H1 (cell line): Measurements from ENCODE around the gene FGD5. TPM values are rescaled to one million over a fixed set of nuclear protein-coding genes. Genes with fewer than 3 reads are reported as not detected.

Source experiments
- CTCF ChIA-PET: fragments of 300-600 bp; sonication (Branson Sonifier 250); formaldehyde crosslinking; loops from one replicate; lab custom pipeline; 2021; ENCODE audit not compliant: partially characterized antibody; lab: Charles Lee
- POLR2A ChIA-PET: fragments of 300-600 bp; sonication (Branson Sonifier 250); formaldehyde crosslinking; loops from one replicate; lab custom pipeline; 2021; ENCODE audit warnings: inconsistent platforms; ENCODE audit not compliant: partially characterized antibody; lab: Charles Lee
- DNase-seq, 2 experiments: peaks; one replicate each; pipeline versions ENCODE4 v3.0.0 to v3.0.0-alpha.2; 2010 to 2022; ENCODE audit warnings: low spot score in 2 of 2, low read depth in 1 of 2, mixed read lengths in 1 of 2
- FAIRE-seq: peaks from 2 replicates; lab custom pipeline; 2011; peaks lifted over from hg19 to GRCh38; lab: Jason Lieb, UNC
- H2AFZ ChIP-seq: 2 replicates; pipeline ENCODE4 v1.8.1; 2012; ENCODE audit warnings: low read length, inconsistent platforms
- H2AK5ac ChIP-seq: 2 replicates; pipeline ENCODE4 v1.6.1; 2013; ENCODE audit warnings: low read depth, low read length
- H2BK120ac ChIP-seq: replicated peaks from 2 replicates; pipeline ENCODE3; 2013; ENCODE audit warnings: low read depth, low read length, inconsistent platforms
- H2BK12ac ChIP-seq: 2 replicates; pipeline ENCODE4 v1.6.1; 2013; ENCODE audit warnings: low read depth, low read length
- H2BK15ac ChIP-seq: 2 replicates; pipeline ENCODE4 v1.6.1; 2013; ENCODE audit warnings: low read length
- H2BK20ac ChIP-seq: 2 replicates; pipeline ENCODE4 v1.6.1; 2013; ENCODE audit warnings: low read length
- H2BK5ac ChIP-seq: 2 replicates; pipeline ENCODE4 v1.6.1; 2013; ENCODE audit warnings: low read depth, low read length
- H3K14ac ChIP-seq: 2 replicates; pipeline ENCODE4 v1.6.1; 2013; ENCODE audit warnings: inconsistent platforms; ENCODE audit not compliant: insufficient read length
- H3K18ac ChIP-seq: 2 replicates; pipeline ENCODE4 v1.6.1; 2013; ENCODE audit warnings: low read length; ENCODE audit errors: extremely low read depth
- H3K23ac ChIP-seq: 2 replicates; pipeline ENCODE4 v1.6.1; 2013; ENCODE audit warnings: inconsistent platforms; ENCODE audit not compliant: insufficient read length
- H3K23me2 ChIP-seq: 2 replicates; pipeline ENCODE4 v1.6.1; 2013; ENCODE audit warnings: low read depth, low read length
- H3K27ac ChIP-seq: 2 replicates; pipeline ENCODE4 v1.6.1; 2011; ENCODE audit warnings: low read depth, low read length, inconsistent platforms
- H3K27me3 ChIP-seq, 4 experiments: replicated peaks in 1 of 4; 1 replicate in 1 of 4; 2 replicates in 3 of 4; pipeline versions ENCODE4 v1.6.1 to v1.8.1; 2011 to 2013; ENCODE audit warnings: low read length in 3 of 4, mild to moderate bottlenecking in 3 of 4, inconsistent platforms in 2 of 4, mixed read lengths in 2 of 4, moderate library complexity in 1 of 4; ENCODE audit not compliant: control insufficient read depth in 3 of 4, insufficient read depth in 3 of 4; ENCODE audit errors: extremely low read depth in 1 of 4
- H3K36me3 ChIP-seq, 4 experiments: 2 replicates each; pipeline versions ENCODE4 v1.6.1 to v1.8.1; 2011 to 2013; ENCODE audit warnings: mild to moderate bottlenecking in 4 of 4, low read length in 3 of 4, moderate library complexity in 2 of 4, control low read depth in 1 of 4, inconsistent platforms in 1 of 4; ENCODE audit not compliant: insufficient read depth in 4 of 4, control insufficient read depth in 2 of 4
- H3K4ac ChIP-seq: replicated peaks from 2 replicates; pipeline ENCODE3; 2013; ENCODE audit warnings: low read length, low read depth, mixed read lengths, inconsistent platforms; ENCODE audit not compliant: insufficient read length
- H3K4me1 ChIP-seq, 4 experiments: replicated peaks in 1 of 4; 1 replicate in 1 of 4; 2 replicates in 3 of 4; pipeline versions ENCODE4 v1.6.1 to v1.8.1; 2011 to 2013; ENCODE audit warnings: low read length in 3 of 4, inconsistent platforms in 2 of 4, mixed read lengths in 1 of 4; ENCODE audit not compliant: insufficient read depth in 4 of 4, control insufficient read depth in 3 of 4
- H3K4me2 ChIP-seq, 2 experiments: 2 replicates each; pipeline versions ENCODE4 v1.6.1 to v1.8.1; 2011 to 2013; ENCODE audit warnings: low read depth in 2 of 2, low read length in 2 of 2, control low read depth in 1 of 2, inconsistent platforms in 1 of 2, mild to moderate bottlenecking in 1 of 2; ENCODE audit not compliant: insufficient read depth in 1 of 2
- H3K4me3 ChIP-seq, 4 experiments: fragments of 200-600, 300-600 bp in 1 of 4; sonication (generic), shearing (Covaris generic), sonication (Bioruptor Twin) in 1 of 4; 2 replicates each; pipeline versions ENCODE4 v1.5.1 to v1.8.1; 2011 to 2016; ENCODE audit warnings: low read length in 4 of 4, low read depth in 3 of 4, control low read depth in 2 of 4, inconsistent platforms in 2 of 4, mild to moderate bottlenecking in 2 of 4, mixed read lengths in 1 of 4, moderate library complexity in 1 of 4; ENCODE audit not compliant: insufficient read depth in 2 of 4; ENCODE audit errors: extremely low read depth in 1 of 4
- H3K56ac ChIP-seq: replicated peaks from 2 replicates; pipeline ENCODE3; 2013; ENCODE audit warnings: low read depth, mild to moderate bottlenecking, mixed read lengths, low read length, inconsistent platforms; ENCODE audit not compliant: insufficient read length
- H3K79me1 ChIP-seq: 2 replicates; pipeline ENCODE4 v1.6.1; 2013; ENCODE audit warnings: low read depth, low read length, control low read depth
- H3K79me2 ChIP-seq, 2 experiments: 2 replicates each; pipeline versions ENCODE4 v1.6.1 to v1.8.1; 2012 to 2013; ENCODE audit warnings: low read length in 2 of 2, mild to moderate bottlenecking in 2 of 2, inconsistent platforms in 1 of 2; ENCODE audit not compliant: insufficient read depth in 2 of 2, control insufficient read depth in 1 of 2
- H3K9ac ChIP-seq, 4 experiments: replicated peaks in 1 of 4; 1 replicate in 1 of 4; 2 replicates in 3 of 4; pipeline versions ENCODE4 v1.6.1 to v1.8.1; 2011 to 2013; ENCODE audit warnings: low read depth in 3 of 4, low read length in 3 of 4, control low read depth in 2 of 4, mild to moderate bottlenecking in 2 of 4, moderate library complexity in 2 of 4, inconsistent platforms in 1 of 4; ENCODE audit errors: extremely low read depth in 1 of 4
- H3K9me3 ChIP-seq, 2 experiments: 2 replicates each; pipeline versions ENCODE4 v1.6.1 to v1.8.1; 2012 to 2013; ENCODE audit warnings: mild to moderate bottlenecking in 2 of 2, moderate library complexity in 2 of 2, control low read depth in 1 of 2, inconsistent platforms in 1 of 2, low read depth in 1 of 2, low read length in 1 of 2, mixed read lengths in 1 of 2; ENCODE audit not compliant: insufficient read depth in 2 of 2
- H4K20me1 ChIP-seq, 2 experiments: replicated peaks in 1 of 2; 2 replicates each; pipeline versions ENCODE3 to v1.8.1; 2011 to 2013; ENCODE audit warnings: inconsistent platforms in 2 of 2, low read length in 2 of 2, mild to moderate bottlenecking in 1 of 2; ENCODE audit not compliant: insufficient read depth in 2 of 2, control insufficient read depth in 1 of 2
- H4K5ac ChIP-seq: 2 replicates; pipeline ENCODE4 v1.6.1; 2013; ENCODE audit warnings: low read length, low read depth, mixed read lengths, inconsistent platforms; ENCODE audit not compliant: insufficient read length
- H4K8ac ChIP-seq: 2 replicates; pipeline ENCODE4 v1.8.0; 2013; ENCODE audit warnings: mild to moderate bottlenecking, moderate library complexity, low read length, inconsistent platforms; ENCODE audit not compliant: insufficient read depth; ENCODE audit errors: extremely low read depth
- H4K91ac ChIP-seq: replicated peaks from 2 replicates; pipeline ENCODE3; 2013; ENCODE audit warnings: low read length, mixed read lengths, inconsistent platforms; ENCODE audit not compliant: insufficient read length
- BACH1 ChIP-seq: IDR thresholded peaks from 2 replicates; pipeline ENCODE4 v1.6.1; 2012; ENCODE audit warnings: low read length, improper control_type of control experiment
- CBX8 ChIP-seq: fragments of 300-800, 300-1000 bp; sonication (generic); IDR thresholded peaks from 2 replicates; pipeline ENCODE4 v1.7.1; 2016; ENCODE audit warnings: low read depth, low read length, borderline replicate concordance
- CHD2 ChIP-seq: IDR thresholded peaks from 2 replicates; pipeline ENCODE4 v1.6.1; 2012; ENCODE audit warnings: low read length, improper control_type of control experiment
- EGR1 ChIP-seq: IDR thresholded peaks from 2 replicates; pipeline ENCODE4 v1.6.1; 2011; ENCODE audit warnings: low read depth, low read length, borderline replicate concordance
- KDM4A ChIP-seq: IDR thresholded peaks from one replicate; pipeline ENCODE4 v1.7.1; 2012; ENCODE audit warnings: low read depth, mild to moderate bottlenecking, moderate library complexity, low read length, inconsistent platforms; ENCODE audit not compliant: severe bottlenecking
- NANOG ChIP-seq: IDR thresholded peaks from 2 replicates; pipeline ENCODE4 v1.6.1; 2011; ENCODE audit warnings: low read length, low read depth, mild to moderate bottlenecking, inconsistent platforms; ENCODE audit not compliant: insufficient read depth, poor library complexity, severe bottlenecking
- POU5F1 ChIP-seq: IDR thresholded peaks from 2 replicates; pipeline ENCODE4 v1.6.1; 2011; ENCODE audit warnings: low read depth, mild to moderate bottlenecking, low read length, moderate library complexity
- RXRA ChIP-seq: IDR thresholded peaks from 2 replicates; pipeline ENCODE4 v1.6.1; 2011; ENCODE audit warnings: low read depth, mild to moderate bottlenecking, low read length, moderate library complexity; ENCODE audit not compliant: insufficient read depth
- SP1 ChIP-seq: IDR thresholded peaks from 2 replicates; pipeline ENCODE4 v1.6.1; 2011; ENCODE audit warnings: low read depth, low read length
- SP2 ChIP-seq: IDR thresholded peaks from 2 replicates; pipeline ENCODE4 v1.6.1; 2012; ENCODE audit warnings: mild to moderate bottlenecking, low read length, inconsistent platforms
- SUZ12 ChIP-seq: fragments of 200-600 bp; sonication (generic); IDR thresholded peaks from 2 replicates; pipeline ENCODE4 v1.6.1; 2012; ENCODE audit warnings: mild to moderate bottlenecking, inconsistent platforms, low read length, moderate library complexity, mixed read lengths
- WGBS, 2 experiments: shearing (Covaris generic) in 1 of 2; methylation state at CpG; one replicate each; pipeline versions ENCODE4 v1.1.6 to v1.1.7; 2013 to 2015; ENCODE audit warnings: low lambda C conversion rate in 2 of 2, mixed read lengths in 2 of 2, inconsistent platforms in 1 of 2, low coverage in 1 of 2, missing lambda C conversion rate in 1 of 2; ENCODE audit not compliant: insufficient replicate concordance in 2 of 2, insufficient coverage in 1 of 2, insufficient read length in 1 of 2; ENCODE audit errors: extremely low coverage in 1 of 2, missing lambda C conversion rate in 1 of 2; 5-methylcytosine and 5-hydroxymethylcytosine counted together
- polyA plus RNA-seq, 7 experiments: library from polyadenylated mRNA; depleted of rRNA in 3 of 7; stranded (reverse) in 5 of 7; unstranded in 2 of 7; fragments of >200 nt in 5 of 7; fragments of 200-250 nt in 2 of 7; gene quantifications; 1 replicate in 5 of 7; 2 replicates in 1 of 7; 4 replicates in 1 of 7; pipeline versions ENCODE4 v1.2.1 to v1.2.3, GENCODE V29; 2011 to 2013; ENCODE audit warnings: missing spikeins in 2 of 7, mixed read lengths in 2 of 7
- total RNA-seq: library from RNA; stranded (reverse); fragmentation: NEBNext Ultra II Directional; extraction: Animal tissue kit (Norgen Biotek cat#: 25700); gene quantifications from 2 replicates; pipeline ENCODE4 v1.2.1, GENCODE V29; 2021
- TF ChIP-seq, protein P1 (sequence below): IDR thresholded peaks from 2 replicates; pipeline ENCODE4 v1.6.1; 2011; ENCODE audit warnings: low read depth, mild to moderate bottlenecking, low read length; ENCODE audit not compliant: insufficient read depth

Gene FGD5
- total and polyA plus RNA-seq, 2 of the 8 experiments (the other 6 are each of a cell fraction or from before 2014, with no cell fraction given) = 4.7 to 14.3 TPM

DNA sequence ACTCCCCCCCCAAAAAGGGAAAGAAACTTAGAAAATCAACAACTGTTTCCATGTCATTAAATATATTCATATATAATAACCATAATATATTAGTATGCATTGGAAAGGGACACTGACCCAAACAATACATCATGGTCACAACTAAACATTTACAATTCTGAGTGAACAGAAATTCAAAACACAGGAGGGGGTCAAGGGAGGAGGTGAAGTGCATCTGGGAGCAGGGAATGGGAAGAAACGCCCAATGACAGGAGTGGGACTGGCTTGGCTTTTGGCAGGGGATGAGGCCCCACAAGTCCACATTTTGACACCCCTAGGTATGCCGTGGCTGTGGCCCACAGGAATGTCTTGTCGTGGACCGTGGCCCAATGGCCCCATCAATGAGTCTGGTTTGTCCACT lies 41.1 kb downstream of the FGD5 start:
- no peaks in the 10 kb centered on the region for H3K27me3 ChIP-seq
- no peaks in the 10 kb centered on the region; the same call in 1 of the 2 replicates for H3K23me2 ChIP-seq
- H3K27ac ChIP-seq = no peak overlapping the region
- no peak overlapping the region for H3K4me2 ChIP-seq
- no peaks in the 10 kb centered on the region for H3K79me2 ChIP-seq
- H3K9ac ChIP-seq = no peak overlapping the region
- H3K56ac ChIP-seq = no peak overlapping the region
- no peaks in the 10 kb centered on the region for H4K20me1 ChIP-seq
- ChIA-PET POLR2A (no interaction called here), CTCF (interaction anchor here (1.1 to 4.8 kb wide), 4 partner anchors 10 to 78 kb away, joined by 4 to 54 read pairs (median 9); no protein-coding TSS in a partner anchor)
- H3K4me3 ChIP-seq = no peak overlapping the region
- H2BK20ac ChIP-seq = no peak overlapping the region
- no peak overlapping the region for H2BK120ac ChIP-seq
- H2AFZ ChIP-seq = no peak overlapping the region
- no peak overlapping the region for H4K8ac ChIP-seq
- H4K91ac ChIP-seq = no peak overlapping the region
- H3K4ac ChIP-seq = no peak overlapping the region
- no peak overlapping the region for H2BK5ac ChIP-seq
- no peak overlapping the region for H2AK5ac ChIP-seq
- H3K9me3 ChIP-seq = no peaks in the 10 kb centered on the region
- H4K5ac ChIP-seq = no peak overlapping the region
- no peaks in the 10 kb centered on the region for H3K79me1 ChIP-seq
- TF ChIP-seq BACH1 (no peak), POU5F1 (no peak), KDM4A (no peak), NANOG (no peak), CHD2 (no peak), SUZ12 (no peak), CBX8 (no peak), RXRA (no peak), SP2 (no peak), SP1 (no peak), EGR1 (no peak)
- TF ChIP-seq, protein P1, sequence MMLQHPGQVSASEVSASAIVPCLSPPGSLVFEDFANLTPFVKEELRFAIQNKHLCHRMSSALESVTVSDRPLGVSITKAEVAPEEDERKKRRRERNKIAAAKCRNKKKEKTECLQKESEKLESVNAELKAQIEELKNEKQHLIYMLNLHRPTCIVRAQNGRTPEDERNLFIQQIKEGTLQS = no peak
- no peak overlapping the region for H3K23ac ChIP-seq
- FAIRE-seq (no peak), DNase-seq (no peak)
- no peak overlapping the region for H2BK12ac ChIP-seq
- H3K36me3 ChIP-seq = no peaks in the 10 kb centered on the region
- H3K18ac ChIP-seq = no peak overlapping the region
- H2BK15ac ChIP-seq = no peak overlapping the region
- no peak overlapping the region for H3K14ac ChIP-seq
- 88% methylated on average over 4 of the region's 4 CpGs; no CpG with 5 or more reads in 1 of the 2 experiments for WGBS, 2 experiments
- peaks cover 4 to 16% (median 13%) of the 10 kb centered on the region in 4 experiments for H3K4me1 ChIP-seq
